ENCODE data around the gene ZNF407. TPM values are rescaled to one million over a fixed set of nuclear protein-coding genes. Genes with fewer than 3 reads are reported as not detected.
"Not testable (repeated sequence)": the region's sequence is repeated elsewhere in the genome, so short reads cannot be mapped to it uniquely, and the experiment has no call there.

Gene ZNF407
- total RNA-seq, 1 donor from 2014 or later = 16.1 TPM

- no peak for TF ChIP-seq CTCF (IDR thresholded peaks at IDR 0.05)
- DNase-seq = no peak
- Histone ChIP-seq H3K4me1 (no peaks in the 10 kb centered on the region), H3K4me3 (no peak overlapping the region), H3K27ac (no peak overlapping the region), H3K36me3 (no peaks in the 10 kb centered on the region), H3K27me3 (ENCODE audit: low read depth) (no peaks in the 10 kb centered on the region), H3K9me3 (no peaks in the 10 kb centered on the region)
- intact Hi-C loops (cut with DNase I) = no loop called here
- ATAC-seq = no peak
These were observed 485.5 kb downstream of the ZNF407 start for GRCh38 chr18:75083131-75083530.

- TF ChIP-seq CTCF (IDR thresholded peaks at IDR 0.05) = no peak
- Histone ChIP-seq H3K27ac (no peak overlapping the region), H3K4me3 (no peak overlapping the region), H3K27me3 (ENCODE audit: low read depth) (no peaks in the 10 kb centered on the region), H3K9me3 (no peaks in the 10 kb centered on the region), H3K36me3 (no peaks in the 10 kb centered on the region), H3K4me1 (no peaks in the 10 kb centered on the region)
- no peak for ATAC-seq
- intact Hi-C loops (cut with DNase I) = no loop called here
- no peak for DNase-seq
These were observed 486.1 kb downstream of the ZNF407 start for GRCh38 chr18:75083761-75084160.

GRCh38 chr18:75085676-75086075, 488.0 kb downstream of the ZNF407 start:
- H3K27me3 ChIP-seq (ENCODE audit: low read depth); DNase-seq; H3K4me3 ChIP-seq; intact Hi-C loops (cut with DNase I); H3K4me1 ChIP-seq; H3K9me3 ChIP-seq; H3K36me3 ChIP-seq; H3K27ac ChIP-seq; ATAC-seq: not testable (repeated sequence)

GRCh38 chr18:75086494-75087034, 488.9 kb downstream of the ZNF407 start:
- Histone ChIP-seq H3K4me3 (no peak overlapping the region), H3K27me3 (ENCODE audit: low read depth) (no peaks in the 10 kb centered on the region), H3K4me1 (no peaks in the 10 kb centered on the region), H3K27ac (no peak overlapping the region), H3K9me3 (no peaks in the 10 kb centered on the region), H3K36me3 (no peaks in the 10 kb centered on the region)
- no peak for ATAC-seq
- intact Hi-C loops (cut with DNase I) = no loop called here
- TF ChIP-seq CTCF (IDR thresholded peaks at IDR 0.05) = no peak
- DNase-seq = no peak

GRCh38 chr18:75087119-75088020, 489.7 kb downstream of the ZNF407 start:
- no peak for ATAC-seq
- no peak for TF ChIP-seq CTCF (IDR thresholded peaks at IDR 0.05)
- H3K27me3 ChIP-seq (ENCODE audit: low read depth) = no peaks in the 10 kb centered on the region

GRCh38 chr18:75088021-75088506, 490.4 kb downstream of the ZNF407 start:
- no peaks in the 10 kb centered on the region for H3K36me3 ChIP-seq
- no peak overlapping the region for H3K27ac ChIP-seq
- no peaks in the 10 kb centered on the region for H3K9me3 ChIP-seq
- ATAC-seq = peak in 1 of 2 donors; percentile 31
- no peaks in the 10 kb centered on the region for H3K4me1 ChIP-seq
- no peak for DNase-seq
- no peak for TF ChIP-seq CTCF (IDR thresholded peaks at IDR 0.05)
- intact Hi-C loops (cut with DNase I) = no loop called here
- H3K27me3 ChIP-seq (ENCODE audit: low read depth) = no peaks in the 10 kb centered on the region
- H3K4me3 ChIP-seq = no peak overlapping the region

More at GRCh38 chr18:75087119-75088020, 489.7 kb downstream of the ZNF407 start:
- no peaks in the 10 kb centered on the region for H3K36me3 ChIP-seq
- no peaks in the 10 kb centered on the region for H3K4me1 ChIP-seq
- DNase-seq = no peak
- H3K9me3 ChIP-seq = no peaks in the 10 kb centered on the region
- intact Hi-C loops (cut with DNase I) = no loop called here
- no peak overlapping the region for H3K27ac ChIP-seq
- no peak overlapping the region for H3K4me3 ChIP-seq
